HG02678 (cell line): ENCODE measurements around the gene SLC25A2.
A peak's percentile ranks its signal among the peaks of the same experiment; 100 is the strongest.
"Not testable (repeated sequence)": the region's sequence is repeated elsewhere in the genome, so short reads cannot be mapped to it uniquely, and the experiment has no call there.

ENCODE experiments used
- ATAC-seq: cut with Tn5 transposase; IDR thresholded peaks from one replicate; pipeline ENCODE4 v1.9.1; 2021; ENCODE audit warnings: mild to moderate bottlenecking, moderate library complexity; ENCODE audit not compliant: unreplicated experiment

The SLC25A2 gene

GRCh38 chr5:141303756-141304155 lies at the start of gene SLC25A2:
Gene SLC25A2, minus strand, starts transcription at chr5:141304049. Its CDS starts 184 bp downstream, at chr5:141303865.
- ATAC-seq, result no peak

- ATAC-seq, result no peak
These were observed 47.7 kb upstream of the SLC25A2 start for GRCh38 chr5:141351591-141351990.

GRCh38 chr5:141349917-141350619 lies 46.2 kb upstream of the SLC25A2 start, which contains the start of gene PCDHGB1:
Gene PCDHGB1, plus strand, starts transcription at chr5:141350099. Its CDS starts 162 bp downstream, at chr5:141350261.
- no peak for ATAC-seq

- not testable (repeated sequence) for ATAC-seq
These were observed 42.2 kb upstream of the SLC25A2 start for GRCh38 chr5:141346017-141346416.

GRCh38 chr5:141345327-141345726 lies 41.5 kb upstream of the SLC25A2 start:
- no peak for ATAC-seq

GRCh38 chr5:141343953-141344463 lies 40.2 kb upstream of the SLC25A2 start:
- ATAC-seq, result no peak

- ATAC-seq, result no peak
These were observed 39.5 kb upstream of the SLC25A2 start, which contains the start of gene PCDHGA3 for GRCh38 chr5:141343242-141343952. Gene PCDHGA3, plus strand, starts transcription at chr5:141343829. Its CDS starts 205 bp downstream, at chr5:141344034.

GRCh38 chr5:141342773-141343172 lies 38.9 kb upstream of the SLC25A2 start:
- no peak for ATAC-seq

GRCh38 chr5:141340781-141341354 lies 37.0 kb upstream of the SLC25A2 start:
- not testable (repeated sequence) for ATAC-seq

- ATAC-seq, result no peak
These were observed 34.9 kb upstream of the SLC25A2 start, which contains the start of gene PCDHGA2 for GRCh38 chr5:141338538-141339306. Gene PCDHGA2, plus strand, starts transcription at chr5:141338760.

GRCh38 chr5:141332571-141332970 lies 28.7 kb upstream of the SLC25A2 start:
- not testable (repeated sequence) for ATAC-seq

- ATAC-seq, result no peak
These were observed 26.6 kb upstream of the SLC25A2 start, which contains the start of gene PCDHGA1 for GRCh38 chr5:141330299-141331080. Gene PCDHGA1, plus strand, starts transcription at chr5:141330514.

- no peak for ATAC-seq
These were observed 24.4 kb upstream of the SLC25A2 start for GRCh38 chr5:141328231-141328630.

GRCh38 chr5:141326088-141326854 lies 22.4 kb upstream of the SLC25A2 start:
- ATAC-seq, result peak; percentile 86

- ATAC-seq, result no peak
These were observed 18.4 kb upstream of the SLC25A2 start for GRCh38 chr5:141322261-141322660.

- ATAC-seq, result peak; percentile 94
These were observed 16.6 kb upstream of the SLC25A2 start, which contains the start of gene TAF7 for GRCh38 chr5:141320225-141321169. Gene TAF7, minus strand, starts transcription at chr5:141320784. Its CDS starts 740 bp downstream, at chr5:141320044.

- no peak for ATAC-seq
These were observed 15.8 kb upstream of the SLC25A2 start for GRCh38 chr5:141319699-141320098.

GRCh38 chr5:141319202-141319601 lies 15.4 kb upstream of the SLC25A2 start:
- no peak for ATAC-seq
